Thyroid gland (tissue), 4 donors: Measurements from ENCODE around the gene ATMIN. TPM values are rescaled to one million over a fixed set of nuclear protein-coding genes. Genes with fewer than 3 reads are reported as not detected.

Experiments used
- DNase-seq, 2 donors: peaks; one replicate each; pipeline ENCODE4 v3.0.0-alpha.2; 2019
- H3K27ac ChIP-seq, 3 donors: fragments of 200-600 bp; sonication (generic); 1 replicate in 2 of 3; 2 replicates in 1 of 3; pipeline ENCODE4 v1.5.1; 2016 to 2019; ENCODE audit warnings: mild to moderate bottlenecking in 1 of 3, moderate library complexity in 1 of 3
- H3K27me3 ChIP-seq: fragments of 200-600 bp; sonication (generic); one replicate; pipeline ENCODE4 v1.5.1; 2019
- H3K36me3 ChIP-seq, 2 donors: fragments of 200-600 bp; sonication (generic); one replicate each; pipeline ENCODE4 v1.5.1; 2016 to 2019
- H3K4me1 ChIP-seq, 2 donors: fragments of 200-600 bp; sonication (generic); one replicate each; pipeline ENCODE4 v1.5.1; 2017 to 2019
- H3K4me3 ChIP-seq, 3 donors: fragments of 200-600 bp; sonication (generic); replicated peaks in 1 of 3; 1 replicate in 2 of 3; 2 replicates in 1 of 3; pipeline ENCODE4 v1.5.1; 2016; ENCODE audit warnings: mild to moderate bottlenecking in 1 of 3
- H3K9me3 ChIP-seq: fragments of 200-600 bp; sonication (generic); one replicate; pipeline ENCODE4 v1.5.1; 2017
- CTCF ChIP-seq, 6 experiments: fragments of 200-600 bp in 3 of 6; fragments of 450-650 bp in 3 of 6; sonication (generic) in 3 of 6; IDR thresholded peaks; one replicate each; pipeline ENCODE4 v1.5.1; 2016 to 2019; ENCODE audit warnings: antibody characterized with exemption in 6 of 6, mild to moderate bottlenecking in 2 of 6, inconsistent platforms in 1 of 6, moderate library complexity in 1 of 6
- POLR2A ChIP-seq, 2 donors: fragments of 450-650 bp; IDR thresholded peaks; one replicate each; pipeline ENCODE4 v1.6.1; 2017; ENCODE audit warnings: antibody characterized with exemption in 2 of 2, mild to moderate bottlenecking in 2 of 2, moderate library complexity in 1 of 2
- WGBS, 2 donors: methylation state at CpG; one replicate each; pipeline ENCODE4 v1.1.5; 2017; 5-methylcytosine and 5-hydroxymethylcytosine counted together
- intact Hi-C: fragments of 100-400 bp; cut with DNase I; formaldehyde crosslinking; loops from one replicate; pipeline ENCODE4 v1.15.1; 2023
- total RNA-seq, 4 donors: library from RNA; depleted of rRNA; stranded (reverse); fragments of >200 nt; gene quantifications; one replicate each; pipeline ENCODE4 v1.2.3, GENCODE V29; 2016

Gene ATMIN
- total RNA-seq, 4 donors from 2014 or later = 49.2 to 57.6 (median 53.3) TPM

- no peak for TF ChIP-seq POLR2A (IDR thresholded peaks at IDR 0.05)
- peak in 5 of 6 experiments; percentile 10 to 71 (median 62) for TF ChIP-seq CTCF (IDR thresholded peaks at IDR 0.05)
- 34 to 40% methylated on average over 14 of the region's 14 CpGs for WGBS, 2 donors
- Histone ChIP-seq H3K9me3 (no peaks in the 10 kb centered on the region), H3K4me3 (no peak overlapping the region), H3K4me1 (peaks cover 10 to 22% of the 10 kb centered on the region in 2 donors), H3K36me3 (no peaks in the 10 kb centered on the region), H3K27ac (peak overlapping the region in 1 of 3 donors; percentile 24), H3K27me3 (no peaks in the 10 kb centered on the region)
- intact Hi-C loops = loop anchor here (10.0 kb wide), 2 partner anchors 70 to 310 kb away; partner anchors contain the start of genes C16orf46 and GAN
- peak; percentile 8 to 29 for DNase-seq
Measured at GRCh38 chr16:81004646-81005353, 30.8 kb upstream of the ATMIN start.

- Histone ChIP-seq H3K4me1 (peaks cover 10 to 22% of the 10 kb centered on the region in 2 donors), H3K4me3 (peak overlapping the region; percentile 50 to 98 (median 85)), H3K36me3 (no peaks in the 10 kb centered on the region), H3K27me3 (no peaks in the 10 kb centered on the region), H3K27ac (peak overlapping the region; percentile 93 to 99 (median 94)), H3K9me3 (no peaks in the 10 kb centered on the region)
- peak; percentile 14 to 16 for DNase-seq
- TF ChIP-seq POLR2A (IDR thresholded peaks at IDR 0.05) = no peak
- TF ChIP-seq CTCF (IDR thresholded peaks at IDR 0.05) = no peak
- WGBS, 2 donors = 18 to 25% methylated on average over 18 of the region's 18 CpGs
- intact Hi-C loops = loop anchor here (10.0 kb wide), 2 partner anchors 69 to 309 kb away; partner anchors contain the start of genes C16orf46 and GAN
Measured at GRCh38 chr16:81005610-81006161, 30.0 kb upstream of the ATMIN start.

- WGBS, 2 donors = 1% methylated on average over 8 to 30 of the region's 50 CpGs
- intact Hi-C loops = loop anchor here (10.0 kb wide), 2 partner anchors 68 to 308 kb away; partner anchors contain the start of genes C16orf46 and GAN
- no peaks in the 10 kb centered on the region for H3K9me3 ChIP-seq
- H3K27ac ChIP-seq = peak overlapping the region; percentile 93 to 99 (median 94)
- DNase-seq = peak; percentile 85
- H3K27me3 ChIP-seq = no peaks in the 10 kb centered on the region
- H3K4me3 ChIP-seq = peak overlapping the region; percentile 50 to 98 (median 85)
- no peaks in the 10 kb centered on the region for H3K36me3 ChIP-seq
- TF ChIP-seq POLR2A (IDR thresholded peaks at IDR 0.05) = no peak
- TF ChIP-seq CTCF (IDR thresholded peaks at IDR 0.05) = peak in 1 of 6 experiments; percentile 18
- H3K4me1 ChIP-seq = peaks cover 10 to 22% of the 10 kb centered on the region in 2 donors
Measured at GRCh38 chr16:81006211-81006812, 29.3 kb upstream of the ATMIN start.

GRCh38 chr16:81006813-81007695 lies 28.6 kb upstream of the ATMIN start, which contains the start of the genes CENPN and CMC2:
TSS of gene CENPN (plus strand) at chr16:81007214. CDS start at chr16:81011940, 4,726 bp downstream.
TSS of gene CMC2 (minus strand) at chr16:81006885. CDS start at chr16:80997394, 9,491 bp downstream.
- Histone ChIP-seq H3K27ac (peak within 1 kb of the TSS; percentile 93 to 99 (median 94)), H3K4me1 (peaks cover 10 to 22% of the 10 kb centered on the region in 2 donors), H3K36me3 (no peaks in the 10 kb centered on the region), H3K4me3 (peak within 1 kb of the TSS; percentile 59 to 98 (median 85)), H3K27me3 (no peaks in the 10 kb centered on the region), H3K9me3 (no peaks in the 10 kb centered on the region)
- 0 to 2% methylated on average over 23 to 41 of the region's 75 CpGs for WGBS, 2 donors
- TF ChIP-seq POLR2A (IDR thresholded peaks at IDR 0.05) = peak in 1 of 2 donors; percentile 91
- TF ChIP-seq CTCF (IDR thresholded peaks at IDR 0.05) = peak in 1 of 6 experiments; percentile 18
- peak; percentile 100 for DNase-seq
- intact Hi-C loops = loop anchor here (10.0 kb wide), 2 partner anchors 68 to 308 kb away; partner anchors contain the start of genes C16orf46 and GAN
